Activated CD8-positive, alpha-beta T cell treated with anti-CD3 and anti-CD28 coated beads, Interleukin-2, amount 10 ng/mL, durations not matched to agents 7 days and 5 days (primary cell): ENCODE measurements around the gene GPC5. TPM values are rescaled to one million over a fixed set of nuclear protein-coding genes. Genes with fewer than 3 reads are reported as not detected.
"Not testable (repeated sequence)": the region's sequence is repeated elsewhere in the genome, so short reads cannot be mapped to it uniquely, and the experiment has no call there.

Experiments used
- ATAC-seq: fragments of 150-1000 bp; cut with Tn5 transposase; one replicate; pipeline ENCODE4 v1.10.0; 2021; ENCODE audit warnings: moderate library complexity
- CTCF ChIA-PET: fragments of 350-600 bp; sonication (Branson Sonifier 250); formaldehyde crosslinking; loops from one replicate; lab custom pipeline; 2021; ENCODE audit warnings: antibody characterized with exemption; lab: Charles Lee
- POLR2A ChIA-PET: fragments of 350-600 bp; sonication (Branson Sonifier 250); formaldehyde crosslinking; loops from one replicate; lab custom pipeline; 2021; ENCODE audit warnings: antibody characterized with exemption; lab: Charles Lee
- DNase-seq: peaks from one replicate; pipeline ENCODE4 v3.0.0-alpha.2; 2020
- H3K27ac Mint-ChIP-seq: one replicate; pipeline ENCODE4 v1.8.0; 2021; ENCODE audit warnings: mild to moderate bottlenecking, mixed read lengths
- H3K27me3 Mint-ChIP-seq: one replicate; pipeline ENCODE4 v1.8.0; 2021; ENCODE audit warnings: low read depth, mixed read lengths
- H3K36me3 Mint-ChIP-seq: one replicate; pipeline ENCODE4 v1.8.0; 2021; ENCODE audit warnings: low read depth, mixed read lengths
- H3K4me1 Mint-ChIP-seq: one replicate; pipeline ENCODE4 v1.8.0; 2021; ENCODE audit warnings: low read depth, mixed read lengths
- H3K4me3 Mint-ChIP-seq: one replicate; pipeline ENCODE4 v1.8.0; 2021; ENCODE audit warnings: mild to moderate bottlenecking, mixed read lengths
- H3K9me3 Mint-ChIP-seq: one replicate; pipeline ENCODE4 v1.8.0; 2022; ENCODE audit warnings: mixed read lengths; ENCODE audit not compliant: insufficient read depth
- total RNA-seq, 2 experiments: library from RNA; stranded (reverse); gene quantifications; one replicate each; pipeline ENCODE4 v1.2.3, GENCODE V29; 2021

The GPC5 gene
- total RNA-seq, 2 experiments from 2014 or later, result not detected

DNA sequence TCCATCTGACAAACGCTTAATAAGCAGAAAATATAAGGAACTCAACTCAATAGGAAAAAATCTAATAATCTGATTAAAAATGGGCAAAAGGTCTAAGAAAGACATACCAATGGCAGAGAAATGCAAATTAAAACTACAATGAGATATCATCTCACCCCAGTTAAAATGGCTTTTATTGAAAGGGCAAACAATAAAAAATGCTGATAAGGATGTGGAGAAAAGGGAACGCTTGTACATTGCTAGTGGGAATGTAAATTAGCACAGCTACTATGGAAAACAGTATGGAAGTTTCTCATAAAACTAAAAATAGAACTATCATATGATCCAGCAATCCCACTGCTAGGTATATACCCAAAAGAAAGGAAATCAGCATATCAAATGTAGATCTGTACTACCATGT is 1319.4 kb downstream of the GPC5 start:
- Mint-ChIP-seq H3K9me3 (peaks cover 13% of the 10 kb centered on the region), H3K4me3 (no peak overlapping the region), H3K4me1 (no peaks in the 10 kb centered on the region), H3K27ac (no peak overlapping the region), H3K27me3 (no peaks in the 10 kb centered on the region), H3K36me3 (no peaks in the 10 kb centered on the region)
- ChIA-PET POLR2A (no interaction called here), CTCF (no interaction called here)
- no peak for DNase-seq
- no peak for ATAC-seq

DNA sequence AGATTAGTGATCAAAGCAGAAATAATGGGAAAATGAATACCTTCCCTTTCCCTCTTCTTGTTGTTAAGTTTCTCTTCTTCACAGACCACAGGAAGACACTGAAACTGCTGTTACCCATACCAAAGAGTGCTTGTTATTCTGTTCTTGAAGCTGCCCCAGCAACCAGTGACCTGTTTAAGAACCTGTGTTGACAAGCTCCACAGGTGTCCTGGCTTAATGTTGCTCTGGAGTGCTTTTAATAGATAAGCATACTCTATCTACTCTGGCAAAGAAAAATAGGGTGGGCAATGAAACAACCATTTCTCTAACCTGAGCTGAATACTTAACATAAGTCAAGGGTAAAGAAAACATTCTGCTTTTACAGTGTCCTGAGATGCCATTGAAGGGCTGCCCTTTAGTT is 1321.4 kb downstream of the GPC5 start:
- Mint-ChIP-seq H3K27me3 (no peaks in the 10 kb centered on the region), H3K27ac (no peak overlapping the region), H3K36me3 (no peaks in the 10 kb centered on the region), H3K4me3 (no peak overlapping the region), H3K9me3 (peaks cover 5% of the 10 kb centered on the region), H3K4me1 (no peaks in the 10 kb centered on the region)
- DNase-seq (no peak), ATAC-seq (no peak)
- POLR2A ChIA-PET, result no interaction called here
- CTCF ChIA-PET, result no interaction called here

DNA sequence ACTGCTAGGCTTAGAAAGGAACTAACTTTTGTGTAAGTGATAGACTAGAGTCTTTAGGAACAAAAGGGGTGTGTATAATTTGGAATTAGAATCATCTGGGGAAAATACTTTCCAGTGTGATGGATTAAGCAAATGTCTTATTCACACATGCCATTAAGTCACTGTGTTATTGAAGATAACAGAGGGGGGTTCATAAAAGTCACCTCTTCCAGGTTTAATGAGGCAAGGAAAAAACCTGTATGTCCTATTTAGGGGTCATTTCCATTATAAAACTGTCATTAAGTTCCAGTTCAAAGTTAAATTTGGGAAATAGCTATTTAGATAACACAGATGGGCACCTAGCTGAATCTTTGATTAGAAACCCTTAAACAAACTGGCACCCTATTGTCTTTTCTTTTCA is 1323.2 kb downstream of the GPC5 start:
- H3K27ac Mint-ChIP-seq, result no peak overlapping the region
- H3K27me3 Mint-ChIP-seq, result no peaks in the 10 kb centered on the region
- no peaks in the 10 kb centered on the region for H3K4me1 Mint-ChIP-seq
- DNase-seq (no peak), ATAC-seq (no peak)
- no peak overlapping the region for H3K4me3 Mint-ChIP-seq
- POLR2A ChIA-PET, result no interaction called here
- CTCF ChIA-PET, result no interaction called here
- H3K9me3 Mint-ChIP-seq, result peaks cover 8% of the 10 kb centered on the region
- no peaks in the 10 kb centered on the region for H3K36me3 Mint-ChIP-seq

DNA sequence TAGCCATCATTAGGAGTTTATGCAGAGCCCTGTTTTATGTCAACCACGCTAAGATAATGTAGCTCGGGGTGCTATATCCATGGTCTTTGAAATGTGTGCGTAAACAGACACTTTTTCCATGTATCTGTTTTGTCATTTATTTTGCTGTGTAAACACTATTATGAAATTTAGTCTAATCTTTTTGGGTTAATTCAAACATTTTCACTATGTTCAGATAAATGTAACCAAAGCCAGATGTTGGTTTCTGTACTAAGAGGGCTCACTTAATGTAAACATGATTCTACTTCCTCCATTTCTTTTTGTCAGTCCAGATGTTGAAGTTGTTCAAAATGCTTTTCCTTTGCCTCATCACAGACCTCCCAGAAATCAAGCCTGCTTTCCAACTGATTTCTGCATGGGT is 1328.7 kb downstream of the GPC5 start:
- Mint-ChIP-seq H3K4me1 (no peaks in the 10 kb centered on the region), H3K36me3 (no peaks in the 10 kb centered on the region), H3K4me3 (no peak overlapping the region), H3K27me3 (no peaks in the 10 kb centered on the region), H3K27ac (no peak overlapping the region), H3K9me3 (peaks cover 4% of the 10 kb centered on the region)
- no peak for ATAC-seq
- CTCF ChIA-PET, result no interaction called here
- DNase-seq, result no peak
- POLR2A ChIA-PET, result no interaction called here

DNA sequence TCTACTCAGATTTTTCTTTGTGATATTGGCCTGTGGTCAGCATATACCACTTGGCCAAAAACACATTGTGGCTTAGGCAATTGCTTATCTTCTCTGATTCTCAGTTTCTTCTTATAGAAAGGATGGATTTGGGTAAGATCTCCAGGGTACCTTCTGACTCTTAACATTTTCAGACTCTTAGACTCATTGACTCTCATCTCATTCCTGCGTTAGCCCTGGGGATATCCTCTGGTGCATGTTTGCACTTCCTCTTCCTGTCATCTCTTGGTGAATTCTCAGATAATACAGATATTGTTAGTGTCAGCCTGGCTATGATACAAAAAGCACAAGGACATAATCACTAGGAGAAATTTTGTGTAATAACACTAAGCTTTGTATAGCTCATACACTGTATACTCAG is 1335.6 kb downstream of the GPC5 start:
- no peaks in the 10 kb centered on the region for H3K36me3 Mint-ChIP-seq
- peaks cover 7% of the 10 kb centered on the region for H3K9me3 Mint-ChIP-seq
- POLR2A ChIA-PET, result no interaction called here
- H3K27me3 Mint-ChIP-seq, result no peaks in the 10 kb centered on the region
- ATAC-seq, result no peak
- CTCF ChIA-PET, result no interaction called here
- no peaks in the 10 kb centered on the region for H3K4me1 Mint-ChIP-seq
- no peak for DNase-seq
- no peak overlapping the region for H3K27ac Mint-ChIP-seq
- H3K4me3 Mint-ChIP-seq, result no peak overlapping the region

- Mint-ChIP-seq H3K27ac (no peak overlapping the region), H3K27me3 (no peaks in the 10 kb centered on the region), H3K4me3 (no peak overlapping the region), H3K36me3 (no peaks in the 10 kb centered on the region), H3K4me1 (no peaks in the 10 kb centered on the region), H3K9me3 (peaks cover 8% of the 10 kb centered on the region)
- ATAC-seq, result no peak
- ChIA-PET POLR2A (no interaction called here), CTCF (no interaction called here)
- DNase-seq, result no peak
Observed at GRCh38 chr13:92734545-92734944, 1336.1 kb downstream of the GPC5 start.

- Mint-ChIP-seq H3K36me3 (no peaks in the 10 kb centered on the region), H3K9me3 (peaks cover 14% of the 10 kb centered on the region), H3K27ac (no peak overlapping the region), H3K4me1 (no peaks in the 10 kb centered on the region), H3K4me3 (no peak overlapping the region), H3K27me3 (no peaks in the 10 kb centered on the region)
- DNase-seq (no peak), ATAC-seq (no peak)
- ChIA-PET CTCF (no interaction called here), POLR2A (no interaction called here)
Observed at GRCh38 chr13:92735909-92736308, 1337.5 kb downstream of the GPC5 start.

DNA sequence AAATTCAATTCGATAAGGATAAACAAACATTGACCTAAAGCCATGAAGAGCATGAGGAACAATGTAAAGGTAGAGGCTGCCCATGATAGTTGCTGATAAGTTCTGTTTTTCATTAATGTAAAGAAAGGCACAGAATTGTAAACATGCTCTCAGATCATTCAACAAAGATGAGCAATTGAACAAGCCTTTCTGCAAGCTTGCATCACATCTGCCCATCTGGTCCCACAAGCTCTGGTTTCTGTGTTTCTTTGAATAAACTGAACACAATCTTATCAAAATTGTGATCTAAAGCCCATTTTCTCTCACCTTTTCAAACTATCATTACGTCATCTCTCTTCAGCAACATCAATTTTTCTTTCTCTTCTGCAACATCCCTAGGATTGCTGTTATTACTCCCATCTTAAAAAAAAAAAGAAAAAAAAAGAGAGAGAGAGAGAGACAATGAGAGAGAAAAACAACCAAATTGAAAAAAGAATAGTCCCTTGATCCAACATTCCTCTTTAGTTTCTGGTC is 1340.9 kb downstream of the GPC5 start:
- H3K9me3 Mint-ChIP-seq, result peaks cover 14% of the 10 kb centered on the region
- POLR2A ChIA-PET, result no interaction called here
- no peak for ATAC-seq

GRCh38 chr13:92743992-92744391 is 1345.6 kb downstream of the GPC5 start:
- H3K9me3 Mint-ChIP-seq, result peaks cover 6% of the 10 kb centered on the region
- POLR2A ChIA-PET, result no interaction called here
- CTCF ChIA-PET, result no interaction called here
- H3K4me3 Mint-ChIP-seq, result no peak overlapping the region
- H3K27ac Mint-ChIP-seq, result no peak overlapping the region
- H3K36me3 Mint-ChIP-seq, result no peaks in the 10 kb centered on the region
- no peak for DNase-seq
- no peaks in the 10 kb centered on the region for H3K27me3 Mint-ChIP-seq
- no peak for ATAC-seq
- H3K4me1 Mint-ChIP-seq, result no peaks in the 10 kb centered on the region

More for the DNA sequence above, 1340.9 kb downstream of the GPC5 start:
- Mint-ChIP-seq H3K27me3 (no peaks in the 10 kb centered on the region), H3K4me1 (no peaks in the 10 kb centered on the region), H3K4me3 (no peak overlapping the region), H3K36me3 (no peaks in the 10 kb centered on the region), H3K27ac (no peak overlapping the region)
- CTCF ChIA-PET, result no interaction called here
- DNase-seq, result no peak

DNA sequence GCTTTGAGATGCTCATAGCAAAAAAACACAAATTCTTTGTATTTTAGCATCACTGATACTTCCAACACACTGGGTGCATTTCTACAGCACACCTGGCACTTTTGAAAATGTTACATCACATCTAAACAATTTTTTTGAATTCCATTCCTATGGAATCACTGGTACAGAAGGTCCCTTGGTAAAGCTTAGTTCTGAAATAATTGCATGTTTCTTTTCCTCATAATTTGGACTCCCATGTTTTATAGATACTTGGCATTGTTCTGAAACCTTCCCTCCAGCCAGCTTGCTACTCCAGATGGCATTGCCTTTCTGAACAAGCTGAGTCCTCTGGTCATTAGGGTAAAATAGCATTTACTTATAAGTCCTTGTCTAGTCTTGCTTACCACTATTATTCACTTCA is 1346.8 kb downstream of the GPC5 start:
- Mint-ChIP-seq H3K4me3 (no peak overlapping the region), H3K27ac (no peak overlapping the region), H3K36me3 (no peaks in the 10 kb centered on the region), H3K9me3 (no peaks in the 10 kb centered on the region), H3K4me1 (no peaks in the 10 kb centered on the region), H3K27me3 (no peaks in the 10 kb centered on the region)
- ChIA-PET POLR2A (no interaction called here), CTCF (no interaction called here)
- no peak for DNase-seq
- no peak for ATAC-seq

DNA sequence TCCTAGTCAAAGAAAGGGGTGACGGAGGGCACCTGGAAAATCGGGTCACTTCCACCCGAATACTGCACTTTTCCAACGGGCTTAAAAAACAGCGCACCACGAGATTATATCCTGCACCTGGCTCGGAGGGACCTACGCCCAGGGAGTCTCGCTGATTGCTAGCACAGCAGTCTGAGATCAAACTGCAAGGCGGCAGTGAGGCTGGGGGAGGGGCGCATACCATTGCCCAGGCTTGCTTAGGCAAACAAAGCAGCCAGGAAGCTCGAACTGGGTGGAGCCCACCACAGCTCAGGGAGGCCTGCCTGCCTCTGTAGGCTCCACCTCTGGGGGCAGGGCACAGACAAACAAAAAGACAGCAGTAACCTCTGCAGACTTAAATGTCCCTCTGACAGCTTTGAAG is 1354.3 kb downstream of the GPC5 start:
- H3K27ac Mint-ChIP-seq, H3K27me3 Mint-ChIP-seq, POLR2A ChIA-PET: not testable (repeated sequence)

GRCh38 chr13:92761710-92762109 is 1363.3 kb downstream of the GPC5 start:
- Mint-ChIP-seq H3K4me1 (no peaks in the 10 kb centered on the region), H3K4me3 (no peak overlapping the region), H3K36me3 (no peaks in the 10 kb centered on the region), H3K9me3 (peaks cover 26% of the 10 kb centered on the region), H3K27me3 (no peaks in the 10 kb centered on the region), H3K27ac (no peak overlapping the region)
- DNase-seq (no peak), ATAC-seq (no peak)
- ChIA-PET CTCF (no interaction called here), POLR2A (no interaction called here)

More for the DNA sequence above, 1354.3 kb downstream of the GPC5 start:
- H3K9me3 Mint-ChIP-seq, CTCF ChIA-PET, H3K4me3 Mint-ChIP-seq, DNase-seq, H3K36me3 Mint-ChIP-seq, ATAC-seq, H3K4me1 Mint-ChIP-seq: not testable (repeated sequence)

- Mint-ChIP-seq H3K9me3 (peaks cover 10% of the 10 kb centered on the region), H3K27ac (no peak overlapping the region), H3K4me1 (no peaks in the 10 kb centered on the region), H3K4me3 (no peak overlapping the region), H3K27me3 (no peaks in the 10 kb centered on the region), H3K36me3 (no peaks in the 10 kb centered on the region)
- POLR2A ChIA-PET, result no interaction called here
- DNase-seq, result no peak
- CTCF ChIA-PET, result no interaction called here
- no peak for ATAC-seq
Observed at GRCh38 chr13:92767468-92767867, 1369.0 kb downstream of the GPC5 start.
